Medulla oblongata (tissue), 1 donor: Measurements from ENCODE around the gene MAP7.

Experiments
- DNase-seq: peaks from one replicate; pipeline ENCODE4 v3.0.0-alpha.2; 2015; ENCODE audit errors: extremely low spot score

The MAP7 gene

DNA sequence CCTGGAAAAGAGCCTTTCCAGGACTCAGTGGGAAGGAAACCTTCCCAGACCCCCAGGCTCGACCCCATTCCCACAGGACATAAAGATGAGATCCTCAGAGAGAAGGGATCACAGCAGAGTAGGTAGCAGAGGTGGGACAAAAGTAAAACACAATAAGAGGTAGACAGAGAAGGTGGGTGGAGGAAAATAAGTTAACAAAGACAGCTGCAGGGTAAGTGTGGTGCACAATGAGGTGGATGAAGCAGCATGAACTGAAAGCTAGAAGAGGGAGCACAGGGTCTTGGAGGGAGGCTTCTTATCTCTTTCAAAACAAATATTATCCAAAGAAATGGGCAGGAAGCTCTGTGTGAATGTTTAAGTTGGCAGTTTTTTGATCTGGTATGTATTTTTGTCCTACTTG, 14.0 kb upstream of the MAP7 start:
- DNase-seq: no peak

DNA sequence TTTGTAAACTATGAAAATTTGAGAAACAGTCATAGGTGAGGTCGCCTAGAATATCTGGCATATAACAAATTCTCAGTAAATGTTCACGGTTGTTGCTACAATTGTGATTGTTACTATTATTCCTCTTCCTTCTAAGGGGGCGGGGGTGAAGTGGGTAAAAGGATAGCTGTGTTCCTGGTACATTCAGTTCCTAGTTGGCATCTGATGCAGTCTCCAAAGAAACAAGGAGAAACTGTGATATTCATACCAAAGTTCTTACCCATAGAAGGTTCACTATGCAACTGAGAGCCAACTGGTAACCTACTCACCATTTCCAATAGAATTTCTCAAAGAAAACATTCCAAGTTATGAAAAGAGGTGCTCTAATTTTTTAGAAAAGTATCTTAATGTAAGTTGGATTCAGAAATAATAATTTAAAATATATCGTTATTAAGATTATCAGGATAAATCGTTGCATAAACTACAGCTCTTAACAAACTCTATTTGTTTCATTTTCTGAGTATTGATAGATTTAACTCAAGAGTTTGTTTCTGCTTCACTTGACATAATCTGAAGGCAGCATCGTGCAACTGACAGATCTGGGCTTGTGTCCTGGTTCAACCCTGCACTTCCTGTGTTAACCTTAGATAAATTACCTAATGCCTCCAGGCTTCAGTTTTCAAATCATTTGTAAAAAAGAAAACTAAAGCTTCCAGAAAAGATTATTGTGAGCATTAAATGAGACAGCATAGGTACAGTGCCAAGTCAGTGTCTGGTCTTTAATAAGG, 13.3 kb upstream of the MAP7 start:
- DNase-seq: no peak

DNA sequence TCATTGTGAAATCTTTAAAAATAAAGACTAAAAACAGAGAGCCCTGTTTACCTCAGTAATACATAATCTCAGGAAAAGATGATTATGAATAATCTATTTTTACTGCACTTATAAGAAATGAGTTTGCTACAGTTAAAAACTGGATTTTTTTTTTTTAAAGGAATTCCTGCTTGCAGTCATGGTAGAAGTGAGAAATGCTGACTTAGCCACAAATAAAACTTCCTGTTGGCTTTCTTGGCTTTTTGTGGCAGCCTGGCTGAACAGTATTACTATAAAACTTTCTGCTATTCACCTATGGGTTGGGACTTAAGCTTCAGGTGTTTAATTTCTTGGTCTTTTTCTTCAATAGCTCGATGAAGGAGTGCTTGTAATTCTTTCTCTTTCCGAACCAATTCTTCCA, 12.0 kb upstream of the MAP7 start:
- DNase-seq: no peak

DNA sequence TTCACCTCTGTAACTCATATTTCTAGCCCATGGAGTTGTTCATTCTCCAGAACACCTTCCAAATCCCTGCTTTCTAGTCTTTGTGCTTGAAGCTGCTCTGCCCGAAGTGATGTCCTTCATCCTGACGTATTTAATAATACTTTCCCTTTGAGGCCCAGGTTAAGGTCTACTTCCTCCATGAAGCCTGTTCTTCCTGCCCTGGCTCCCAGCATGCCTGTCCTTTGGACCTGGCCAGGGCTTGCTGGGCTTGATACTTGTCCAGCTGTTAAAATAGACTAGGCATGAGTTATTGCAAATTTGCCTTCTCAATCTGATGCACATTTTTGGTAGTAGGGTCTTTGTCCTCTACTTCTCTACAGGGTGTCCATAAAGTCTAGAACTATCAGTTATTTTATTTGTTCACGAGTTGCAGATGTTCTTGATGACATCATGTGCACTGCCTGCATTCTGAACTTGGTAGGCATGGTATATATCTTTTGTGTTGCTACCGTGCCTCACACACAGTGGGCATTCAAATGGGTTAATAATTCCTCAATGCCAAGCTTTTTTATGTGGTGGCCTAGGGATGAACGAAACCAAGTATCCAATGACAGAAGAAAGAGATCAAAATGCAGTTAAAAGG, 3.1 kb upstream of the MAP7 start:
- DNase-seq: no peak

DNA sequence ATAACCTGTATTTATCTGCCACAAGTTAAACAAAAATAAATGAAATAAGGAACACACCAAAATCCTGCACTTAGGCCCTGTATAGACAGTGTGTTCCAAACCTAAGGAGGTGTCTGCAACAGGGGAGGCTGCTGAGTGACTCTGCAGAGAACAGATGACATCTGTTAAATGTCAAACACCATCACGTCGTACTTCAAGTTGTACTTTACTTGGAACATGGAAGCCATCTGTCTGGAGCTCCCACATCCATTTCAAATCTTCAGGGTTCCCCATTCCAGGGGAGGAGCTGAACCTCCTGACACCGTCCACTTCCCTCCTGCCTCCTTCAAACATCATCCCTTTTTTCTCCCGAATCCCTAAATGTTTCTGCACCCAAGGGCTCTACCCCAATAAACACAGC, 1.8 kb upstream of the MAP7 start:
- no peak for DNase-seq

DNA sequence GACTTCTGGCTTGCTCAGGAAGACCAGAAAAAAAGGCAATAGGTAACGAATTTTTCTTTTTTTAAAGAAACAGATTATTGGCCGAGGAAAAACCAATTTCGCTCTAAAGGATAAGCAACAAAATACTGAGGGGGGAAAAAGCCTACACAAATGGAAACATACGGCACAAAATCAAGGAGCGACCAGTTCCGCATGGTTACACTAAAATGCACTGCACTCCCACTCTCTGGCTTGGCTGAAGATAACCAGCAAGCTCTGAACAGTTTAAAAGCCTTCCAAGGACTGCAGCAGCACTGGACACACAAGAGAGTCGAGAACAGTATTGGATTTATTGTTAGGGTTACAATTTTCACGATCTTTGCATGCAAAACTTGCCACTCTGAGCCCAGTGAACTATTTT, 881 bp upstream of the MAP7 start:
- DNase-seq: peak; percentile 26

DNA sequence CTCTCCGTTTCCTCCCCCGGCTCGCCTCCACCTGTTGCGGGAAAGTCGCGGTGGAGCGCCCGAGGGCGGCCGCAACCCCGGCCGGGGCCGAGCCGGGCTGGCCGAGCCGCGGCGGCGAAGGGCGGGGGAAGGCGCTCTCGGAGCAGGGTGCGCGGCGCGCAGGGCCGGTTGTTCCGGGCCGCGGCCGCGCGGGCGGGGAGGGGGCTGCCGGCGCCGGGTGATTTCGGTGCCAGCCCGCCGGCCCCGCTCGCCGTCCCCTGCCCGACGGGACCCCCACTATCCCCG, 235 bp downstream of the MAP7 start:
- DNase-seq: peak; percentile 9

DNA sequence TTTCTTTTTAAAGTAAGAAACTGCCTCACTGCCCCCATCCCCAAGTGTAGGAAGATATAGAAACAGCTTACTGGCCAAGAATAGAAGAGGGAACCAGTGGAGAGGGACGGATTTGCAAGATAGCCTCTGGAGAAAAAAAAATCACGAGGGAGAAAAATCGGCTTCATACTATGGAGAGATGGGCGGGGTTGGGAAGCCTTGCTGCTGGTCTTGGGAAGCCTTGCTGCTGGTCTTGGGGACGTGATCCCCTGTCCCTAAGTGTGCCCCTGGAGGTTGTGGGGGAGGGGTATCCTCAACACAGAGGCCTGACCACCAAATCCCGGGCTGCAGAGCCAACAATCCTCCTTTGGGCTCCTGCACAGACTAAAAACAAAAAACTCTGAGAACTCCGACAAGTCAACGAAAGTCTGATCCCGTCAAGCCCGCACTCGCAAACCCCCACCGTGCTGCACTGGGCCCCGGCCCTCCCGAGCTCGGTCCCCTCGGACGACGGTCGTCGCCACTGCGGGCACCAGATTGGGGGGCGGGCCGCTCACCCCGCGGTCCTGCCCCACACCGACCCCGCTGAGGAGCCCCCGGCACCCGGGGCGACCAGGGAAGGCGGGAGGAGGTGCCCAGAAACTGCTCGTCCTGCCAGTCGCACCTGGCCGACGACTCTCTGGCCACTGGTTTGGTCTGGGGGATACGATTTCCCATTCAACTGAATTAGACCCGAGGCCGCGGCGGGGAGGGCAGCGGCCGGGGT, 750 bp downstream of the MAP7 start:
- DNase-seq: peak; percentile 46

DNA sequence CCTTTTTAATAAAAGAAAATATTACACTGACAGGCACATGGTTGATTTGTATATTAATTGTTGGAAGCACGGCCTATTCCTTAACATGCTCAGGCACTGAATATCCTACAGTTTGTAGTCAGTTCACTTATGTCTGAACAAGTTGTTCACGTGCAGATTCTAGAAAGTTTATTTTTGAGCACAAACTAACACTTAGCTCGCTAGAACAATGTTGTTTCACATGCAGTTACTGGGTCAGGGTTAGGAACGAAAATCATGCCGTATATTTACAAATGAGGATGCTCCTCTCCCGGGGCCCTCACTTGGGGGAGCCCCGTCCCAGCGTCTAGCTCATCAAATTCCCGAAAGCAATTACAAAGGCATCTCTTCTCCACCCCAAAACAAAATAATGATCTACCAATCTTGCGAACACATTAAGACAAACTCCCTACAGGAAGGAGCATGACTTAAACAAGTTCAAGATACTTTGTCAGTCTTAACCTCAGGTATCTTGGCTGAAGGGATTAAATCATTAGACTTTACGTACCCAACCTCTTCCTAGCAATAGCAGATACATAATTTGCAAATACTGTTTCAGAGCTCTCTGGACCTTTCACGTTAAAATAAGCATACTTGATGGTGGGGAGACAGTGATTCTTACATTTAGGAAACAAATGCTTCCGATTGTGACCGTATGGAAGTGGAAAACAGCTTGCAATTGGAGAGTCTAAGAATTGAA, 1.5 kb downstream of the MAP7 start:
- peak; percentile 49 for DNase-seq

DNA sequence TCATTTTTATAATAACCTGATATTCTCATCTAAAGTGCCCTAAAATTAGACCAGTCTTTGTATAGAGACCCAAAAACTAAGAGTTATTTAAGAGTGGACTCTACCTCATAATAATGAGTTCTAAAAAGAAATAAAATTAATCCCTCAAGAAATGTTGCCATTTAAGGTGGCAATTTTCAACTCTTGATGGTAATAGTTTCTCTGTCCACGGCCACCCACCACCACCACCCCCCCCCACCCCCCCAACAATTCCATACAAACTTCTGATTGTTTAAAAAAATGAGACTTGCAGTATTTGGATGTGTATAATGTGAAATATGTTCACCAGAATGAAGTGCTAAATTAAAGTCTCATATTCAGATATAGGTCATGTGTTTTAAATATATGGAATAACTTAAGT, 2.4 kb downstream of the MAP7 start:
- no peak for DNase-seq

DNA sequence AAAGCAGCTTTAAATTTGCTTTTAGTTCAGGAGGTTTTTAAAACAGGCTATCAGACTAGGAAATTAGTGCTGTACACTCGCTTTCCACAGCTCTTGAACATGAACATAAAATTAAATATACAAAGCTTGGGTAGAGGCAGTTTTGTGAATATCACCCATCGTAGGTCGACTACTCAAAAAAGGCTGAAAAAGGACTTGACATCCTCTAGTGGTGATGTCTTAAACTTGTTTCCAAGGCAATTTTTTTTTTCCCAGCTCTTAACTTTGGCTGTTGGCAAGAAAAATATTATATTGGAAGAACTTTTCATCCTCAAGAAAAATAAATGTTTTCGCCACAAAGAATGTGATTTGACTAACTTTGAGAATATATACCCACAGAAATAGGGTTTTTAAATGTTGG, 2.9 kb downstream of the MAP7 start:
- peak; percentile 84 for DNase-seq

DNA sequence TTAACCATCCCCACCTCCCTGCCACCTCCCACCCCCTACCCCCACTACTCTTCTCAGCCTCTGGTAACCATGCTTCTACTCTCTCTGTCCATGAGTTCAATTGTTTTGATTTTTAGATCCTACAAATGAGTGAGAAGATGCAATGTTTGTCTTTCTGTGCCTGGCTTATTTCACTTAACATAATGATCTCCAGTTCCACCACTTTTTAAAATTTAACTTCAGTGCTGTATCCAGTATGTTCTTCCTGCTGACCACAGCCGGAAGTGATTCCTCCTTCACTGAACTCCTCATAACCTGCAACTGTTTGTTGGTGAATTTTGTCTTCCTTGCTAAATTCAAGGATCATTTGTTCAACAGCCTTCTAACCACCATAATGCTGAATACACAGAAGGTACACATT, 3.9 kb downstream of the MAP7 start:
- no peak for DNase-seq

DNA sequence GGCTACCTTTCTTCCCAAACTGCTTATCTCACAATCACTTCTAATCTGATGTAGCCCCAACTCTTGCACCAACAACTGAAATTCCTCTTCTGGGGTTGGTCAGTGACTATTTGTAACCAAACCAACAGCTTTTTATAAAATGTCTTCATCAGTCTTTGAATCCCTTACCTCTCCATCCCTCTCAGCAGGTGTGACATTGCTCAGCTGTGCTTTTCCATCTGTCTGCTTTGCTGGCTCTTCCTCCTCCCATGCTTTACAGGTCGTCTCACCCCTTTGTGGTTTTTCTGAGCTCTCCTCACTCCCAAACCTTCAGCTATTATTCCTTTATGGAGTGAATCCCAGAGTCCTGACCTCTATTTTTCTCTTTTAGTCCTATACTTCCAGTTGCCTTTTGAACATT, 5.9 kb downstream of the MAP7 start:
- DNase-seq: no peak

DNA sequence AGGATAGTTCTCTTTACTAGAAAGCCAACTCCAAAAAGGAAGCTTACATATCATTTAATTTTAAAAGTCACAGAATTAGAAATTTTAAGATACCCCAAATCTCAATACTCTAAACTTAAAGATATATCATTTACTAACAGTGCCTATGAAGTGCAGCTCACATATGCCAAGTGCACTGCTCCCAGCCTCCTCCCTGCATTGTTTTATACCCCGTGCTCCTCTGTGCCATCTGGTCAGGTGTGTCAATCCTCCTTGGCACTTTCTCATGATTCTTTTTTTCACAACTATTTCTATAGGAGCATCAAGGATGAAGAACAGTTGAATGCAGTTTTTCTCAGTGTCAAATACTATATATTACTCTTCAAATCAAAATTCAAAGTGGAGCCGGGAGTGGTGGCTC, 8.8 kb downstream of the MAP7 start:
- no peak for DNase-seq

DNA sequence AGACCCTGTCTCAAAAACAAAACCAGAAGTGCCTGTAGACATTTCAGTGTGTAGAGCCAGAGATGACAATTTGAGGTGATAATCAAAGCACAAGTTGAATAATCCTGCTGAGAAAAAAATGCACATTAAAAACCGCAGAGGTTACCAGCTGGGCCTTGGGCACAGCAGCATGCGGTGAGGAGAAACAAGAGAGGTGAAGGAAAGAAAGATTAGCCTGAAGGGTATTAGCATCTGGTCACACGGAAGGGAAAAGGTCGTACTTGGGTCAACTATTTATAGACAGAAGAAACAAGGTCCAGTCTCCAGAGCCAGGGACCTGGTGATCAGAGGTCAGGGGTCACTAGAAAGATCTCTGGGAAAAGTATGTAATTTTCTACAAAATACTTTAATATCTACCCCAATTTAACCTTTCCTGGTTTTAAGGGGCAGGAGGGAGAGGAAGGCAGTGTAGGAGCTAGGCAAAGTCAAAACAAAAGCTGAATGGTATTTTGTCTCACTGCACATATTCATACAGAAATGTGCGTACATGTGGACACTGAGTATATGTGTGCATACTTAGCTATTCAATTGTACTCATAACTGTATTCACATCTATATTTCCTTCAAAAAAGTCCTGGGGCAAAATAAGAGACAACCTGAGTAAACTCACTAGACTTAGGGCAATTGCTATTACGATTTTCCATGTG, 10.1 kb downstream of the MAP7 start:
- no peak for DNase-seq

DNA sequence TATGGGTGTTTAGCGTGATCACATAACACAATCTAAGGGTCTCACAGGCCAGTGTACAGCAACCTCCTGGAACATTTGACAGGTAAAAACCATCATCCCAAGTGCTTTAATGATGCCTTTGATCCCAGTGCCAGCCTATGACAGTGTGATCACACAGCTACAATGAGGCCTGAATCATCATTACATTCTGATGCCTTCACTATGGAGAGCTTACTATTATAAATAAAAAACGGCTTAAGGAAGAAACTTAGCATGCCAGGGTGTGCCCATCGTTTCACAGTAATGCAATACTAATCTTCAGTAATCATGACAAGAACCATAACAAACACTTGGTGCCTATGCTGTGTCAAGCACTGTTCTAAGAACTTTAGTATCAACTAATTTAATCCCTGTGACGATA, 11.4 kb downstream of the MAP7 start:
- no peak for DNase-seq

DNA sequence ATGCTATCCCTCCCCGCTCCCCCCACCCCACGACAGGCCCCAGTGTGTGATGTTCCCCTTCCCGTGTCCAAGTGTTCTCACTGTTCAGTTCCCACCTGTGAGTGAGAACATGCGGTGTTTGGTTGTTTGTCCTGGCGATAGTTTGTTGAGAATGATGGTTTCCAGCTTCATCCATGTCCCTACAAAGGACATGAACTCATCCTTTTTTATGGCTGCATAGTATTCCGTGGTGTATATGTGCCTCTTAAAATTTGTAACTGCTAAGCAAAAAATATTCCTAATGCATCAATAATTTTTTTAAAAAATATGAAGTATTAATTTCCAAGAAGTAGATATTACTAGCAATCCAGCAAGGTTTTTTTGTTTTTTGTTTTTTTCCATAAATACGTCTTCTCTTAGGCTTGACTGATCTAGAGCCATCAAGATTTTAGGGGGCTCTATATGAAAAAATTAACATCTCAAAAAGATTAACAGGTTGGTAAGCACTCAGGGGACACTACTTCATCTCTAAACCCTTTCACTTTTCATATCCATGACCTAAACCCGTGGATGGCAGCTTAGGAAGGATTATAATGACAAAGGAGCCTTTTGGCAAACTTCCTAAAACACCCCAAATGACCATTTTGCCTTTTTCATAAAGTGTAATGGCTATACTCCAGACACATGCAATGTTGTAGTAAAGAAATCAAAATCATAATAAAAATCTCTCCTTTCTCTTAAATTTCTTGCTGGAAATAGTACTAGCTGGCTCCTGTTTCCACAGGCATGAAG, 14.2 kb downstream of the MAP7 start:
- no peak for DNase-seq

DNA sequence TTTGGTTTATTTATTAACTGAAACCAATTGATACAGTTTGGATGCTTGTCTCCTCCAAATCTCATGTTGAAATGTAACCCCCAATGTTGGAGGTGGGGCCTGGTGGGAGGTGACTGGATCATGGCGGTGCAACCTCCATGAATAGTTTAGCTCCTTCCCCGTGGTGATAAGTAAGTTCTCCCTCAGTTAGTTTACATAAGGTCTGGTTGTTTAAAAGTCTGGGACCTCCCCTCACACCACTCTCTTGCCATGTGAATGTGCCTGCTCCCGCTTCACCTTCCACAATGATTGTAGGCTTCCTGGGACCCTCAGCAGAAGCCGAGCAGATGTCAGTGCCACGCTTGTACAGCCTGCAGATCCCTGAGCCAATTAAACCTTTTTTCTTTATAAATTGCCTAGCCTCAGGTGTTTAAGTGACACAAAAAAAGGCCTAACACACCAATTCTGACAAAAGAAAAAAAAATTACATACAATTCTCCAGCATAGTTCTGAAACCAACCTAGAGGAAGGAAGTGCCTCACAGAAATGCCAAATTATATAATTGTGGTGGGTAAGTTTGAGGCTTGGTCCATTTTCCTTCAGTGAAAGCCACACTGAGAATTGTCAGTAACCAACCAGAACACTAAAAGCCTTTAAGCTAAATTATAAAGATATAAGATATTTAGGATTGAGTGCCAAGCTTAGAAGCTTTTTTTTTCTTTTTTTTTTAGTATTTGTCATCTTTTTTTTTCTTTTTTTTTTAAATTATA, 15.0 kb downstream of the MAP7 start:
- DNase-seq: no peak

DNA sequence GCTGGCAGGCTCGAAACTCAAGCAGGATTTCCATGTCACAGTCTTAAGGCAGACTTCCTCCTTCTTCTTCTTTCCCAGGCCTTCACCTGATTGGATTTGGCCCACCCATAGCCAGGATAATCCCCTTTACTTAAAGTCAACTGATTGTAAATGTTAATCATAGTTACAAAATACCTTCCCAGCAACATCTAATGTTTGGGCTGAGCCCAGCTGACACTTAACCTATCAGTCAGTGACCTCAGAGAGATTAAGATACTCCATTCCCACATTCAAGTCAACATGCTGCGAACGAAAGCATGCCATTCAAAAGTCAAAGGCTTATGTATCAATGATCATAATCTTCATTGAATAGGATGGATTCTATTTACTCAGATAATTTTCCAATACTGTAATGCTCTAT, 16.0 kb downstream of the MAP7 start:
- DNase-seq: no peak

DNA sequence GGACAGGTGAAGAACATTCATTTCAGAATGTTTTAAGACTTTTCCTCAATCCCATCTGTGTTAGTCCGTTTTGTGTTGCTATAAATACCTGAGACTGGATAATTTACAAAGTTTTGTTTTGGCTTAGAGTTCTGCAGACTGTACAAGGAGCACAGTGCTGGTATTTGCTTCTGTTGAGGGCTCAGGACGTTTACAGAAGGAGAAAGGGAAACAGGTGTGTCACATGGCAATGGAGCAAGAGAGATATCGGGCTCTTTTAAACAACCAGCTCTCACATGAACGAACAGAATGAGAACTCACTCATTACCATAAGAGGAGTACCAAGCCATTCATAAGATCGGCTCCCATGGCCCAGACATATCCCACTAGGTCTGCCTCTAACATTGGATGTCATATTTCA, 16.7 kb downstream of the MAP7 start:
- no peak for DNase-seq

DNA sequence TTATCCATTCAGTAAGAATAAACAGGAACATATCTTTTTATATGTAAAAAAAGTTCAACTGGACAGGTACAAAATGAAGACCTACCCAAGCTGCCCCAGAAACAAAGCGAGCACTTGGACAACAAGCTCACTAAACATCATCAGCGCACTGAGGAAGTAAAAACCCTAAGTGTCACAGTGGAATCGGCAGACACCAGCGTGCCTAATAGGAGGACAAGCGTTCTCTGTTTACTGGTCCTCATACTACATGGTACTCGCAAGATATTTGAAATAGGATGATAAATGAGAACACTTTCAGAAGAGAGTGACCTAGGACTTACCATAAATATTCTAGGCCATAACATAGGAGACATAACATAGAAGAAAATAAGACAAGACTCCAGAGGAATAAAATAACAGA, 18.2 kb downstream of the MAP7 start:
- DNase-seq: peak; percentile 75
